WERI-Rb-1 (cell line): ENCODE data around the gene PITRM1.

Experiments used
- DNase-seq: peaks from one replicate; pipeline ENCODE4 v3.0.0-alpha.2; 2020
- H3K27ac ChIP-seq: fragments of 250-450 bp; sonication (Bioruptor Pico); 2 replicates; pipeline ENCODE4 v1.5.1; 2020; ENCODE audit warnings: mild to moderate bottlenecking, moderate library complexity
- H3K27me3 ChIP-seq: fragments of 250-450 bp; sonication (Bioruptor Pico); 2 replicates; pipeline ENCODE4 v1.5.1; 2021; ENCODE audit warnings: mild to moderate bottlenecking, low read depth, moderate library complexity; ENCODE audit not compliant: insufficient read depth, severe bottlenecking
- H3K36me3 ChIP-seq: fragments of 250-450 bp; sonication (Bioruptor Pico); 2 replicates; pipeline ENCODE4 v1.5.1; 2020; ENCODE audit warnings: mild to moderate bottlenecking, moderate library complexity
- H3K4me3 ChIP-seq: 2 replicates; pipeline ENCODE4 v1.5.1; 2011; ENCODE audit warnings: low read depth, mild to moderate bottlenecking, control low read depth, low read length
- H3K9me3 ChIP-seq: fragments of 250-450 bp; sonication (Bioruptor Pico); 2 replicates; pipeline ENCODE4 v1.5.1; 2021; ENCODE audit warnings: mild to moderate bottlenecking, moderate library complexity; ENCODE audit not compliant: severe bottlenecking
- CTCF ChIP-seq: IDR thresholded peaks from 2 replicates; pipeline ENCODE4 v1.5.1; 2011; ENCODE audit warnings: low read depth, mild to moderate bottlenecking, control low read depth, inconsistent platforms, low read length

The PITRM1 gene

DNA sequence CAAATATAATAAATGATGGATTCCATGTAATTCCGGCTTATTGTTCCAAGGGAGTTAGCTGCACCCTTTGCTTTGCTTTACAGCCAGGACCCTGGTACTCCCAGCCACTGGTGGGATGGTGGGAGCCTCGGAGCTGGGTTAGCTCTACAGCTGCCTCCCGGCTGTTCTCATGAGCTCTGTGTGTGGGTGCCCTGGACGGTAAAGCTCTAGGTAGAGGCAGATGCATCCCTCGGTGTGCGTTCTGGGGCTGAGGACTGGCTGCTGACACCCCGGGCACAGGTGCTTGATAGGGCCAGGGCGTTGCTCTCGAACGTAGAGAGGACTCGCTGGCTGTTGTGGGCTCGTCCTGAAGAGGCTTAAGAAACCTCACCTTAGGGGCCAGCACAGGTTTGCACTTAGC lies 55.1 kb downstream of the PITRM1 start:
- Histone ChIP-seq H3K27ac (no peak overlapping the region), H3K9me3 (no peaks in the 10 kb centered on the region), H3K36me3 (no peaks in the 10 kb centered on the region; the same call in 1 of the 2 replicates), H3K27me3 (no peaks in the 10 kb centered on the region), H3K4me3 (no peak overlapping the region)
- TF ChIP-seq CTCF, result no peak
- DNase-seq, result no peak

- no peak for DNase-seq
- no peaks in the 10 kb centered on the region; the same call in 1 of the 2 replicates for H3K36me3 ChIP-seq
- no peaks in the 10 kb centered on the region for H3K27me3 ChIP-seq
- TF ChIP-seq CTCF, result no peak
- no peak overlapping the region for H3K27ac ChIP-seq
- H3K9me3 ChIP-seq, result no peaks in the 10 kb centered on the region
- H3K4me3 ChIP-seq, result no peak overlapping the region
These were observed 56.0 kb downstream of the PITRM1 start for GRCh38 chr10:3116508-3117100.

- no peak for DNase-seq
- H3K9me3 ChIP-seq, result no peaks in the 10 kb centered on the region
- no peak overlapping the region for H3K27ac ChIP-seq
- TF ChIP-seq CTCF, result no peak
- H3K4me3 ChIP-seq, result no peak overlapping the region
- no peaks in the 10 kb centered on the region for H3K27me3 ChIP-seq
- no peaks in the 10 kb centered on the region; the same call in 1 of the 2 replicates for H3K36me3 ChIP-seq
These were observed 56.9 kb downstream of the PITRM1 start for GRCh38 chr10:3115685-3116084.

- H3K36me3 ChIP-seq, result no peaks in the 10 kb centered on the region; the same call in 1 of the 2 replicates
- no peak for TF ChIP-seq CTCF
- H3K27ac ChIP-seq, result no peak overlapping the region
- H3K4me3 ChIP-seq, result no peak overlapping the region
- H3K9me3 ChIP-seq, result no peaks in the 10 kb centered on the region
- no peak for DNase-seq
- H3K27me3 ChIP-seq, result no peaks in the 10 kb centered on the region
These were observed 59.2 kb downstream of the PITRM1 start for GRCh38 chr10:3113343-3113720.

GRCh38 chr10:3111621-3112163 lies 60.9 kb downstream of the PITRM1 start:
- Histone ChIP-seq H3K36me3 (no peaks in the 10 kb centered on the region; the same call in 1 of the 2 replicates), H3K27me3 (no peaks in the 10 kb centered on the region), H3K4me3 (no peak overlapping the region), H3K9me3 (no peaks in the 10 kb centered on the region), H3K27ac (no peak overlapping the region)
- DNase-seq, result no peak
- no peak for TF ChIP-seq CTCF
